Measurements from ENCODE around the gene TMOD3.

The TMOD3 gene

DNA sequence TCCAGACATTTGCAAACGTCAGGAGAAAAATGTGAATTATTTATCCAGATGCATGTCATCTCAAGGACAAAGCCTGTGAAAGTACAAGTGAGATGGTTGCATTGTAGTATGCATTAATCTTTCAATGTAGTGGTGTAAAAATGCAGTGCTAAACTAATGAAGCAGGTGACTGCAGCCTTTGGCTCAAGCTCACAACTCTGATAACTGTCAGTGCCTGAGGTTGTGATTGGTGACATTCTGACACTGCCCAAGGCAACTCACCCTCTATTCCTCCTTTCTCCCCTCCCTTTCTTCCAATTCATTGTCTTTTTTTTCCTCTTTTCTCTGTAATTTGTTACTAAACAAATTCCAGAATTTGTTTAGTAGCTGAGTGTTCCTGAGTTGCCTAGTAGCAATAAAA lies 20.0 kb upstream of the TMOD3 start:
- TF ChIP-seq GATA2 (IDR thresholded peaks at IDR 0.05; ENCODE audit: low read depth, low read length) (no peak), GATA3 (IDR thresholded peaks at IDR 0.05; ENCODE audit: low read depth, low read length) (no peak)

DNA sequence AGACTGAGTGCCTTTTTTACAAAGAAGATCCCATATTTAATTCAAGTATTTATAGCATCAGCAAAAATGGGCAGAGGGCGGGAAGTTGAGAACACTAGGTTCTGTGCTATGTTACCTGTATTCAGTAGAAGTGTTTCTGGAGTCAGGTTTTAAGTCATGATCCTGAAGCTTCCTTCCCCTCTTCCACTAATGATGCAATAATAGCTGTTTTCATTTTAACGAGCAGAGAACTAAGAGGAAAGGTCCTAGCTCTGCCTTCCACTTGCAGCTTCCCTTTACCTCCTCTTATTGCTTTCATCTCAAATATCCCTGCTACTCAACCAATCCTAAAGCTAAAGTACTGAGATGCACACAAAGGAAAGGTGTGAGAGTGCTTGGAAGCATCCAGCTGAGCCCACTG lies 16.9 kb upstream of the TMOD3 start:
- no peak for TF ChIP-seq GATA3 (IDR thresholded peaks at IDR 0.05; ENCODE audit: low read depth, low read length)
- no peak for TF ChIP-seq GATA2 (IDR thresholded peaks at IDR 0.05; ENCODE audit: low read depth, low read length)

GRCh38 chr15:51814606-51815005 lies 14.8 kb upstream of the TMOD3 start:
- TF ChIP-seq GATA2 (IDR thresholded peaks at IDR 0.05; ENCODE audit: low read depth, low read length) (no peak), GATA3 (IDR thresholded peaks at IDR 0.05; ENCODE audit: low read depth, low read length) (no peak)

DNA sequence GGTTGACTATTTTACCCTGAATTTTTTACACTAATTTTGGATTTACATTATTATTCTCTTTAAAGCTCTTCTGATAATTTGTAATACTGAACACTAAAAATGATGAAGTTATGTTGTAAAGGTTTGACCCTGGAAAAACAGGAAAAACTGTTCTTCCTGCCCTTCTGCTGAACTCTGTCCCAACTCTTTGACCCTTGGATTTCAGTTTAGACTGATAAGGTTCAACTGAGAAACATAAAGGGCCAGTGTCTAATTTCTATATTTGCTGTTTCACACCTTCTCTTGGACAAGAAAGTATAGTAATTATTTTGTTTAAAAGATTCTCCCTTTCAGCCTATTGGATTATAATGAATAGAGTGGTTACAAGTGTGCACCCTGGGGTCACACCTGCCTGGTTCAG lies 12.8 kb upstream of the TMOD3 start:
- TF ChIP-seq GATA3 (IDR thresholded peaks at IDR 0.05; ENCODE audit: low read depth, low read length) (no peak), GATA2 (IDR thresholded peaks at IDR 0.05; ENCODE audit: low read depth, low read length) (no peak)

DNA sequence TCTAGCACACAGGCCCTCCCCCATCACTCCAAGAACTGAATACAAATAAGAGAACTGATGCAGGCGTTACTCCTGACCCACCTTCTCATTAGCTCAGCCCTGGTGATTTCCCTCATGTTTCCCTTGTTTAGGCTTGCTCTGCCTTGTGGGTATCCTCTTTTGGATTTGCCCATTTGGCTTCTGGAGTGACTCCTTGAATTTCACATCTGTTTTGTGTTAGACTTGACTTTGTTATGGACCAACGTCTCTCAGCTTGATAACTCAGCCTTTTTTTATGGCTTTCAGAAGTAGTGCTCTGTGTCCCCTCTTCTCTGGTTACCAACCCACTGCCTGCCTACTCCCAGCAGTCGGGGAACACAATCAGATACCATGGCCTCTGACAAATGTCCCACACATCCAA lies 11.3 kb upstream of the TMOD3 start:
- TF ChIP-seq GATA3 (IDR thresholded peaks at IDR 0.05; ENCODE audit: low read depth, low read length) (no peak), GATA2 (IDR thresholded peaks at IDR 0.05; ENCODE audit: low read depth, low read length) (no peak)

GRCh38 chr15:51825698-51826097 lies 3.8 kb upstream of the TMOD3 start:
- TF ChIP-seq GATA3 (IDR thresholded peaks at IDR 0.05; ENCODE audit: low read depth, low read length) (no peak), GATA2 (IDR thresholded peaks at IDR 0.05; ENCODE audit: low read depth, low read length) (no peak)

DNA sequence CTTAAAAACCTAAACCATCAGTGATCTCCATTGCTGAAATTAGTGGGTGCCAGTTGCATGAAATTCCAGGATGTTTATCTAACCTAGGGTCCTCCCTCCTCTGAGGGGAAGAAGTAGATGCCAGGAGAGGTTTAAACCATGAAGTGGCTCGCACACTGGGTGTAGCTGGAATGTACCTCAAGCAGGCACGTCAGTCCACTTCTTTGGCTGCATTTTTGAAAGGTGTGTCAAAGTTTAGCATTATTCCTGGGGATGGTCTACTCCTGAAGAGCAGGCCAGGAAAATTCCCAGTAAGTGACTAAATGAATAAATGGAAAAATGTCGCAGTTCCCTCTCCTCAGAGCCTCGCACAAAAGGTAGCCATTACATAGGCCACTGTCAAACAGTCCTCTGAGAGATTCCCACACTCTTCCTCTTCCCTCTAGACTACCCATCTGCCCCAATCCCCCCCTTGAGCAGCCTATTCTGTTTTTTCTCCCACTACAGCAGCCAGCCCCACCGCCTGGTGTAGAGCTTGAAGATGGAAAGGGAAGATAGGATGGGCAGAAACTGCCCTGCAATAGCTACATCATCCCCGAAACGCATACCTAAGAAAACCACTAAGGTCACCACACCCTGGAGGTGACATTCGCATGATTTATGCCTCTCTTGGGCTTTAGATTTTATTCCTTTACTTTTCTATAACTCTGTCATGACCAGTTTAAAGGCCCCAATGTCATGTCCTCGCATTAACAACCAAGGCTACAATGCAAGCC lies 655 bp upstream of the TMOD3 start:
- TF ChIP-seq GATA3 (IDR thresholded peaks at IDR 0.05; ENCODE audit: low read depth, low read length) = no peak
- no peak for TF ChIP-seq GATA2 (IDR thresholded peaks at IDR 0.05; ENCODE audit: low read depth, low read length)

GRCh38 chr15:51830276-51830806 lies 888 bp downstream of the TMOD3 start:
- no peak for TF ChIP-seq GATA3 (IDR thresholded peaks at IDR 0.05; ENCODE audit: low read depth, low read length)
- no peak for TF ChIP-seq GATA2 (IDR thresholded peaks at IDR 0.05; ENCODE audit: low read depth, low read length)

DNA sequence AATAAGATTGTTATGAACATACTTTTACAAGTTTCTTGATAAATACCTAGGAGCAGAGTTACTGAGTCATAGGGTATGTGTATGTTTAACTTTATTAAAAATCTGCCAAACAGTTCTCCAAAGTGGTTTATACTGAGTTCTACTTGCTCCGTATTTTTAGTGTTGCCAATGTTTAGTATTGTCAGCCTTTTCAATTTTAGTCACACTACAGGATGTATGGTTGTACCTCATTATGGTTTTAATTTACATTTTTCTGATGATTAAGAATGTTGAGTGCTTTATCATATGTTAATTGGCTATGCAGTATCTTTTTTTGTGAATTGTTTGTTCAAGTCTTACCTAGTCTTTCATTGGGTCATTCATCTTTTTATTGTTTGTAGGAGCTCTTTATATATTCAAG lies 4.3 kb downstream of the TMOD3 start:
- TF ChIP-seq GATA2 (IDR thresholded peaks at IDR 0.05; ENCODE audit: low read depth, low read length) (no peak), GATA3 (IDR thresholded peaks at IDR 0.05; ENCODE audit: low read depth, low read length) (no peak)

- TF ChIP-seq GATA2 (IDR thresholded peaks at IDR 0.05; ENCODE audit: low read depth, low read length) = no peak
Observed at GRCh38 chr15:51837792-51838251, 8.4 kb downstream of the TMOD3 start.

- TF ChIP-seq GATA3 (IDR thresholded peaks at IDR 0.05; ENCODE audit: low read depth, low read length) = no peak
- TF ChIP-seq GATA2 (IDR thresholded peaks at IDR 0.05; ENCODE audit: low read depth, low read length) = no peak
Observed at GRCh38 chr15:51838270-51838669, 8.8 kb downstream of the TMOD3 start.

DNA sequence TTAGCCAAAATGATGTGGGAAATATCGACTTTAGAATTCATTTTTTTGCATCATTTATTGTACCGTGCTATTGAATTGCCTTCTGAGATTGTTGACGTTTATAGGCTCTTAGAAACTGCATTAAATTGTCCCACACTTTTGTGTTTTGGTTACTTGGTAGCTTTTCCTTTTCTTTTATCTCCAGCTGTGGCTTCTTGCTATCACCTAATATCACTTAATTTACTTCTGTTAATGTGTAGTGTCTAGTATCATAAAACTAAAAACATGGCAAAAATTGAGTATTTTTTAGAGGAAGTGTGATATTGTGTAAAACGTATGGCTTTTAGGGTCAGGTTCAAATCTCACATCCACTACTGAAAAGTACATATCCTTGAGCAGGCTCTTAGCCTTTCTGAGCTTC lies 11.2 kb downstream of the TMOD3 start:
- TF ChIP-seq GATA2 (IDR thresholded peaks at IDR 0.05; ENCODE audit: low read depth, low read length) (no peak), GATA3 (IDR thresholded peaks at IDR 0.05; ENCODE audit: low read depth, low read length) (no peak)

- TF ChIP-seq GATA3 (IDR thresholded peaks at IDR 0.05; ENCODE audit: low read depth, low read length) (no peak), GATA2 (IDR thresholded peaks at IDR 0.05; ENCODE audit: low read depth, low read length) (no peak)
Observed at GRCh38 chr15:51841406-51842040, 12.1 kb downstream of the TMOD3 start.

DNA sequence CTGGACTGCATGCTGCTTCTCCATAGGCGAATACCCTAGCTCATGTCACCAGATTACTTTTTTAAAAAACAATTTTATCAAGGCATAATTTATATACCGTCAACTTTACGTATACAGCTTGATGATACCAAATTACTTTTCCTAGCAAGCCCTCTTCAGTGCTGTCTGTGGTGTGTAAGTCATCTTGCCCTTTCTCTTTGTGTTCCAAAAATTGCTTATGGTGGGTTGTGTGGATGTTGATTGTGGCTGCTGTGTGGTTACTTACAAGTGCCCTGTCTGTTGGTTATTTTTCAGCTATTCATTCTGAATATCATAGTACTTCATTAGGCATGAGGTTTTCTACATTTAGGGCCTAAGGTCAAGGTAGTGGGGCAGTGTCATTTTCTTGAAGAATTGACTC lies 12.8 kb downstream of the TMOD3 start:
- TF ChIP-seq GATA3 (IDR thresholded peaks at IDR 0.05; ENCODE audit: low read depth, low read length) (no peak), GATA2 (IDR thresholded peaks at IDR 0.05; ENCODE audit: low read depth, low read length) (no peak)

Data from SH-SY5Y (cell line).